HFFc6 (cell line): ENCODE data around the gene MYZAP. TPM values are rescaled to one million over a fixed set of nuclear protein-coding genes. Genes with fewer than 3 reads are reported as not detected.

Experiments used
- DNase-seq: peaks from one replicate; pipeline ENCODE4 v3.0.0-alpha.2; 2018
- H3K27ac Mint-ChIP-seq: 2 replicates; pipeline ENCODE4 v1.8.0; 2020; ENCODE audit warnings: mild to moderate bottlenecking, mixed read lengths
- H3K27me3 Mint-ChIP-seq: 2 replicates; pipeline ENCODE4 v1.8.0; 2021; ENCODE audit warnings: mild to moderate bottlenecking, moderate library complexity, mixed read lengths; ENCODE audit not compliant: insufficient read depth
- H3K36me3 Mint-ChIP-seq: 2 replicates; pipeline ENCODE4 v1.8.0; 2021; ENCODE audit warnings: low read depth, mixed read lengths
- H3K4me1 Mint-ChIP-seq: 2 replicates; pipeline ENCODE4 v1.8.0; 2020; ENCODE audit warnings: low read depth, mixed read lengths
- H3K4me3 Mint-ChIP-seq: 2 replicates; pipeline ENCODE4 v1.8.0; 2020; ENCODE audit warnings: mild to moderate bottlenecking, moderate library complexity, mixed read lengths
- H3K9me3 Mint-ChIP-seq: 2 replicates; pipeline ENCODE4 v1.8.0; 2020; ENCODE audit warnings: mild to moderate bottlenecking, mixed read lengths
- total RNA-seq, 6 experiments: library from RNA; stranded (reverse); fragmentation: NEBNext Ultra II Directional; extraction: Animal tissue kit (Norgen Biotek cat#: 25700); gene quantifications; 2 replicates in 1 of 6; 3 replicates in 5 of 6; pipeline ENCODE4 v1.2.3, GENCODE V29; 2021
- TF ChIP-seq, protein P1 (sequence below): fragments of 200-600 bp; sonication (generic); IDR thresholded peaks from 2 replicates; pipeline ENCODE4 v1.5.0; 2021; ENCODE audit warnings: antibody characterized with exemption, mild to moderate bottlenecking

MYZAP gene
- total RNA-seq, 6 experiments from 2014 or later, result 0.12 TPM; not detected in 5

- no peaks in the 10 kb centered on the region for H3K36me3 Mint-ChIP-seq
- no peak for DNase-seq
- H3K4me1 Mint-ChIP-seq, result peaks cover 51% of the 10 kb centered on the region
- TF ChIP-seq, protein P1, sequence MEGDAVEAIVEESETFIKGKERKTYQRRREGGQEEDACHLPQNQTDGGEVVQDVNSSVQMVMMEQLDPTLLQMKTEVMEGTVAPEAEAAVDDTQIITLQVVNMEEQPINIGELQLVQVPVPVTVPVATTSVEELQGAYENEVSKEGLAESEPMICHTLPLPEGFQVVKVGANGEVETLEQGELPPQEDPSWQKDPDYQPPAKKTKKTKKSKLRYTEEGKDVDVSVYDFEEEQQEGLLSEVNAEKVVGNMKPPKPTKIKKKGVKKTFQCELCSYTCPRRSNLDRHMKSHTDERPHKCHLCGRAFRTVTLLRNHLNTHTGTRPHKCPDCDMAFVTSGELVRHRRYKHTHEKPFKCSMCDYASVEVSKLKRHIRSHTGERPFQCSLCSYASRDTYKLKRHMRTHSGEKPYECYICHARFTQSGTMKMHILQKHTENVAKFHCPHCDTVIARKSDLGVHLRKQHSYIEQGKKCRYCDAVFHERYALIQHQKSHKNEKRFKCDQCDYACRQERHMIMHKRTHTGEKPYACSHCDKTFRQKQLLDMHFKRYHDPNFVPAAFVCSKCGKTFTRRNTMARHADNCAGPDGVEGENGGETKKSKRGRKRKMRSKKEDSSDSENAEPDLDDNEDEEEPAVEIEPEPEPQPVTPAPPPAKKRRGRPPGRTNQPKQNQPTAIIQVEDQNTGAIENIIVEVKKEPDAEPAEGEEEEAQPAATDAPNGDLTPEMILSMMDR, result no peak
- no peaks in the 10 kb centered on the region for H3K9me3 Mint-ChIP-seq
- no peak overlapping the region for H3K4me3 Mint-ChIP-seq
- no peak overlapping the region for H3K27ac Mint-ChIP-seq
- no peaks in the 10 kb centered on the region; the same call in 1 of the 2 replicates for H3K27me3 Mint-ChIP-seq
These were observed 35.7 kb upstream of the MYZAP start for GRCh38 chr15:57556040-57556439.

GRCh38 chr15:57557267-57557666 is 34.4 kb upstream of the MYZAP start:
- Mint-ChIP-seq H3K4me1 (peaks cover 47% of the 10 kb centered on the region), H3K4me3 (no peak overlapping the region), H3K9me3 (no peaks in the 10 kb centered on the region), H3K27ac (no peak overlapping the region), H3K27me3 (peaks cover 1% of the 10 kb centered on the region), H3K36me3 (no peaks in the 10 kb centered on the region)
- DNase-seq, result no peak
- TF ChIP-seq, protein P1, result no peak

DNA sequence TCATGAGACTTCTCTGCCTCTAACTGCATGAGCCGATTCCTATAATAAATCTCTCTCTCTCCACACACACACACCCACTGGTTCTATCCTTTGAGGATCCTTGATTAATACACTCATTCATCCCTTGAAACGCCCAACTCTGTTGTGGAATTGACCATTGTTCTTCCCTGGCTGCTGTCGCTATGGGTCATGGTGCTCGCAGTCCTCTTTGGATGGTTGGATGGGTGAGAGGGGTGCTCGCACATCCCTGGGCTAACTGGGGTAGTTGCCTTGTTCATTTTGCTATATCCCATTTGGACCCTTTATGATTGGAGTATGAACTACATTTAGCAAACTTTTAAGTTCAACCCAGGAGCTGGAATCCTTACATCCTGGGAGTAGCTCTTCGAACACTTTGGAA is 33.9 kb upstream of the MYZAP start:
- H3K27ac Mint-ChIP-seq, result no peak overlapping the region
- TF ChIP-seq, protein P1, result no peak

DNA sequence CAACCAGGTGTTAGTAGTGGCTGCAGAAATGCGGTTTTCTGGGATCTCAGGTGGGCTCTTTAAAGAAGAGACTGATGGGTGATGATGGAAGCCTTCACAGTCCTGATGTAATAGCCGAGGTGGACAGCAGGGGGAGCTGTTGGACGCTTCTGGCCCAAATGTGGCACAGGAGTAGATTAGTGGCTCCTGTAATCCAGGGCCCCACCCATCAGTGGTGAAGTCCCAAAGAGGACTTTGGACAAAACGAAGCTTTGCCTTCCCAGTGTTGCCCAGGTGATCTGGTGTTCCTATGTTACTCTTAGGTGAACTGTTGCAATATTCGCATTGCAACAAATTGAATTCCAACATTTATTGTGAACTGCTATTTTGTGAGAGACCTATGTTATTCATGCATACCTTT is 31.8 kb upstream of the MYZAP start:
- Mint-ChIP-seq H3K27ac (no peak overlapping the region), H3K9me3 (no peaks in the 10 kb centered on the region), H3K36me3 (no peaks in the 10 kb centered on the region), H3K27me3 (peaks cover 1% of the 10 kb centered on the region), H3K4me3 (no peak overlapping the region), H3K4me1 (peaks cover 33% of the 10 kb centered on the region)
- TF ChIP-seq, protein P1, result peak; percentile 94
- DNase-seq, result peak; percentile 9

More for the DNA sequence above, 33.9 kb upstream of the MYZAP start:
- H3K4me3 Mint-ChIP-seq, result no peak overlapping the region
- H3K27me3 Mint-ChIP-seq, result peaks cover 1% of the 10 kb centered on the region
- H3K4me1 Mint-ChIP-seq, result peaks cover 42% of the 10 kb centered on the region
- H3K36me3 Mint-ChIP-seq, result no peaks in the 10 kb centered on the region
- no peaks in the 10 kb centered on the region for H3K9me3 Mint-ChIP-seq
- DNase-seq, result no peak

DNA sequence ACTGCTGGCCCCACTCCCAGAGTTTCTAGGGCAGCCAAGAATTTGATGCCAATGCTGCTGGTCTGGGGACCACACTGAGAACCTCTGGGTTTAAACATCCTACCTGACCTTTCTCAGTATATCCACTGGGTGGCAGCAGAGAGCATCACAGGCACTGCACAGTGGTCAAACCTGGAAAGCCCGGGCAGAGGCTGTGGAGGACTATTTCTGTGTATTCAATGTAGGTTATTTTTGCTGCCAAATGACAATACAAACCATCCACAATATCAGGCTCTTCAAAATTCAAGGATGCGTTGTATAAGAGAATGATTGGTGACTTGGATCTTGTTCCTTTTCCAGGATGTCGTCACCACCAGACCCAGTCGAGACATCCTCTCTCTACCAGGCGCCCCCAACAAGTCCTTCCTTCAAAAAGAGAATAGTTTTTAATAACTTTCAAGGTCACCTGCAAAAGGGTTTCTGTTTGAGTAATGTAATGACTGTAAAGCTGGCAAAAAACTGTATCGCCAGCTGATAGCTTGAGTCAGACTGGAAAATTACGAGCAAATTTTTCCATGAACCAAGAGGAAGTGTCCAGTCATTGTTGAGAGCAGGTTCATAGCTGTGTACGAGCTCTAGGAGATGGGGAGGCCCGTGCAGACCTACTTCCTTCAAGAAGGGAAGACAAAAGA is 30.5 kb upstream of the MYZAP start:
- Mint-ChIP-seq H3K36me3 (no peaks in the 10 kb centered on the region), H3K9me3 (no peaks in the 10 kb centered on the region), H3K27me3 (peaks cover 2% of the 10 kb centered on the region), H3K27ac (peak overlapping the region; percentile 90), H3K4me1 (peaks cover 23% of the 10 kb centered on the region), H3K4me3 (peak overlapping the region; percentile 36)
- peak; percentile 78 for DNase-seq
- TF ChIP-seq, protein P1, result peak; percentile 96
